ENCODE results near the gene WBP2.
"Not testable (repeated sequence)": the region's sequence is repeated elsewhere in the genome, so short reads cannot be mapped to it uniquely, and the experiment has no call there.

WBP2 gene

DNA sequence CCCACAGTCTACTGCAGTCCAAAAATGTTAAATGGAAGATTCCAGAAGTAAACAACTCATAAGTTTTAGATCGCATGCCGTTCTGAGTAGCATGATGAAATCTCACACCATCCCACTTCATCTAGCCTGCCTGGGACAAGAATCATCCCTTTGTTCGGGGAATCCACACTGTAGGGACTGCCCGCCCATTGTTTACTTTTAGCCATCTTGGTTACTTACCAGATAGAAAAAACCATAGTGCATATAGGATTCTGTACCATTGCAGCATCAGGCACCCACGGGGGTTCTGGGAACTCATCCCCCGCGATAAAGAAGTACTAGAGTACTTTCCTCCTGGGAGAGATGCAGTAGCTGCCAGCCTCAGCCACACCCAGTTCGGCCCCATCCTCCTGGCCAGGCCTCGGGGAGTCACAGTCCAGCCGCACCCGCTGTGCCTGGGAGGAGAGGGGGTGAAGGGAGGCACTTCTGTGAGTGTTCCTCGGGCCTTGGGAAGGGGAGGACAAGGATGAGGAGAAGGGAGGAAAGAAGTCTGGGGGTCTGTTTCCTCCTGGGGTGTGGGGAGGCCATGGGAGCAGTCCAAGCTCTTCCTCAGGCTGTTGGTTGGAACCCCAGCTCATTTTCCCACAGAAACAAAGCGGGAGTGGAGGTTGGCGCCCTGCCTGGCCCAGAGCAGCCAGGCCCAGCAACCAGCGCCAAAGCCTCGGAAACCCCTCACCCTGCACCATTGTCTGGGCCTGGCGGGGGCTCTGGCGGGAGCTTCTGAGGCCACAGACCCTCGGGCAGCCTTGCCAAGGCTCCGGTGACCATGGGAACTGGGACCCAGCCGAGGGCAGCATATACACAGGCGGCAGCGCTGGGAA lies 14.4 kb upstream of the WBP2 start:
- TF ChIP-seq, protein P1, sequence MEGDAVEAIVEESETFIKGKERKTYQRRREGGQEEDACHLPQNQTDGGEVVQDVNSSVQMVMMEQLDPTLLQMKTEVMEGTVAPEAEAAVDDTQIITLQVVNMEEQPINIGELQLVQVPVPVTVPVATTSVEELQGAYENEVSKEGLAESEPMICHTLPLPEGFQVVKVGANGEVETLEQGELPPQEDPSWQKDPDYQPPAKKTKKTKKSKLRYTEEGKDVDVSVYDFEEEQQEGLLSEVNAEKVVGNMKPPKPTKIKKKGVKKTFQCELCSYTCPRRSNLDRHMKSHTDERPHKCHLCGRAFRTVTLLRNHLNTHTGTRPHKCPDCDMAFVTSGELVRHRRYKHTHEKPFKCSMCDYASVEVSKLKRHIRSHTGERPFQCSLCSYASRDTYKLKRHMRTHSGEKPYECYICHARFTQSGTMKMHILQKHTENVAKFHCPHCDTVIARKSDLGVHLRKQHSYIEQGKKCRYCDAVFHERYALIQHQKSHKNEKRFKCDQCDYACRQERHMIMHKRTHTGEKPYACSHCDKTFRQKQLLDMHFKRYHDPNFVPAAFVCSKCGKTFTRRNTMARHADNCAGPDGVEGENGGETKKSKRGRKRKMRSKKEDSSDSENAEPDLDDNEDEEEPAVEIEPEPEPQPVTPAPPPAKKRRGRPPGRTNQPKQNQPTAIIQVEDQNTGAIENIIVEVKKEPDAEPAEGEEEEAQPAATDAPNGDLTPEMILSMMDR (IDR thresholded peaks at IDR 0.05; ENCODE audit: low read depth, low read length): no peak
- peak overlapping the region; percentile 51 for H3K4me3 ChIP-seq (ENCODE audit: low read depth, low read length)

DNA sequence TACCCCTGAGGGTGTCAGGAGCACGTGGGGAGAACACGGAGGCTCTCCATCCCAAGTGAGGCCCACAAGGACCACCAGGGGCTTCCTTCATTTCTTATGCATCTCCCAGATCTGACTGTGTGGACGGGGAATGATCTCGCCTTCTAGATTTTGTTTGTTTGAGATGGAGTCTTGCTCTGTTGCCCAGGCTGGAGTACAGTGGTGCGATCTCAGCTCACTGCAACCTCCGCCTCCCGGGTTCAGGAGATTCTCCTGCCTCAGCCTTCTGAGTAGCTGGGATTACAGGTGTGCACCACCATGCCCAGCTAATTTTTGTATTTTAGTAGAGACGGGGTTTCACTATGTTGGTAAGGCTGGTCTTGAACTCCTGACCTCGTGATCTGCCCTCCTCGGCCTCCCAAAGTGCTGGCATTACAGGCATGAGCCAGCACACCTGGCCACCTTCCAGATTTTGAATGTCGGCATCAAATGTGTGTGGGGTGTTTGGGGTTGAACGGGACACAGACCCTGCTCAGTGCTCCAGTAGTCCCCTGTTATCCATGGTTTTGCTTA lies 13.7 kb upstream of the WBP2 start:
- peak overlapping the region; percentile 51 for H3K4me3 ChIP-seq (ENCODE audit: low read depth, low read length)

DNA sequence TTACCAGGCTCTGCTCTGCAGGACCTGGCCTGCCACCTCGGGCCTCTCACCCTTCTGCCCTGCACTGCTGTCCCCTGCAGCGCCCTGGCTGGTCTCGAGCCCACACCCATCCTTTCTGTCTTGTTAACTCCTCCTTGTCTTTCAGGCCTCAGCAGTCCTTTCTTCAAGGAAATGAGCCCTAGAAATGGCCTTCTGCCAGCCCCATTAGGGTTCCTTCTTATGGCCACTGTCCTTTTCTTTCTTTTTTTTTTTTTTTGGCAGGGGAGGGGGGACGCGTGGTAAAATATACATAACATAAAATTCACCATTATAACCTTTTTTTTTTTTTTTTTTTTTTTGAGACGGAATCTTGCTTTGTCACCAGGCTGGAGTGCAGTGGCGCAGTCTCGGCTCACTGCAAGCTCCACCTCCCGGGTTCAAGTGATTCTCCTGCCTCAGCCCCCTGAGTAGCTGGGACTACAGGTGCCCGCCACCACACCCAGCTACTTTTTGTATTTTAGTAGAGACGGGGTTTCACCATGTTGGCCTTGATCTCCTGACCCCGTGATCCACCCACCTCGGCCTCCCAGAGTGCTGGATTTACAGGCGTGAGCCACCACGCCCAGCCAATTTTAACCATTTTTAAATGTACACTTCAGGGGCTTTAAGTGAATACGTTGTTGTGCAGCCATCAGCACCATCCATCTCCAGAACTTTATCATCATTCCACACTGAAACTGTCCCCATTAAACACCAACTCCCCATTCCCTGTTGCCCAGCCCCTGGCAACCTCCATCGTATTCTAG lies 10.5 kb upstream of the WBP2 start:
- not testable (repeated sequence) for H3K4me3 ChIP-seq (ENCODE audit: low read depth, low read length)

DNA sequence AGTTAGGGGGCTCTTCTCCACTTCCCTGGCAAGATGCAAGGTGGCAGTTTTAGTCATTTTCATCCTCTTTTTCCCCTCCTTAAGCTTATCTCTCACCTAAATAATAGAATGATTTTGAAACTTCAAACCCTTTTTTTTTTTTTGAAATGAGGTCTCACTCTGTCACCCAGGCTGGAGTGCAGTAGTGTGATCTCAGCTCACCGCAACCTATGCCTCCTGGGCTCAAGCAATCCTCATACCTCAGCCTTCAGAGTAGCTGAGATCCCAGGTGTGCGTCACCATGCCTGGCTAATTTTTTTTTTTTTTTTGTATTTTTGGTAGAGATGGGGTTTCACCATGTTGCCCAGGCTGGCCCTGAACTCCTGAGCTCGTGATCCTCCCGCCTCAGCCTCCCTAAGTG lies 9.8 kb upstream of the WBP2 start:
- not testable (repeated sequence) for H3K4me3 ChIP-seq (ENCODE audit: low read depth, low read length)

DNA sequence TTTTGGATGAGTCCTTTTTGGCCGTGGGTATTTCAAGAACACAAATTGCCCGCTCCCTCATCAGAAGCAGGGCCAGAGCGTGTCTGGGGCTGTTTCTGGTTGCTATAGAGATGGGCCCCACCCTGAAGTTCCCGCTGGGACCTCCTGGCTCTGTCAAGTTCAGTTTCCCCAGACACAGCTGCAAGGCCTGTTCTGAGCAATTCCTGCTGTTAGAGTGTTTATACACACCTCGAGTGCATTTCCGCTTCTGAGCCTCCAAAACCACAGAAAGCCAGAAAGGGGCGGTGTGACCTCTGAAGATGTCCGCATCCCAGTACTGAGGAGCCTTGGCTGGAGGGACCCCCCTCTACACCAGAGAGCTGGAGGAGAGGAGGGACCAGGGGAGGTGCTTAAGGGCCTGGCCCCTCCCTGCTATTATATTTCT lies 9.3 kb upstream of the WBP2 start:
- TF ChIP-seq, protein P1 (IDR thresholded peaks at IDR 0.05; ENCODE audit: low read depth, low read length): no peak
- H3K4me3 ChIP-seq (ENCODE audit: low read depth, low read length): no peak overlapping the region

DNA sequence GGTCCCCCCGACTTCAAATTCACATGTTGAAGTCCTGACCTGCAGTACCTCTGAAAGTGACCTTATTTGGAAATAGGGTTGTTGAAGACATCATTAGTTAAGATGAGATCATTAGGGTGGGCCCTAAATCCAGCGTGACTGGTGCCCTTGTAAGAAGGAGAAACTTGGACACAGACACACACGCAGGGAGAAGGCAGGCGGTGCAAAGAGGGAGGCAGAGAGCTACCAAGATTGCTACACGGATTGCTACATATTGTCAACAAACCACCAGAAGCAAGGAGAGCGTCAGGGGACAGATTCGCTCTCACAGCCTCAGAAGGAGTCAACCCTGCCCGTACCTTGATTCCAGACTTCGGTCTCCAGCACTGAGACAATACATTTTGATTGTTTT lies 6.8 kb upstream of the WBP2 start:
- TF ChIP-seq, protein P1 (IDR thresholded peaks at IDR 0.05; ENCODE audit: low read depth, low read length): no peak
- H3K4me3 ChIP-seq (ENCODE audit: low read depth, low read length): no peak overlapping the region

DNA sequence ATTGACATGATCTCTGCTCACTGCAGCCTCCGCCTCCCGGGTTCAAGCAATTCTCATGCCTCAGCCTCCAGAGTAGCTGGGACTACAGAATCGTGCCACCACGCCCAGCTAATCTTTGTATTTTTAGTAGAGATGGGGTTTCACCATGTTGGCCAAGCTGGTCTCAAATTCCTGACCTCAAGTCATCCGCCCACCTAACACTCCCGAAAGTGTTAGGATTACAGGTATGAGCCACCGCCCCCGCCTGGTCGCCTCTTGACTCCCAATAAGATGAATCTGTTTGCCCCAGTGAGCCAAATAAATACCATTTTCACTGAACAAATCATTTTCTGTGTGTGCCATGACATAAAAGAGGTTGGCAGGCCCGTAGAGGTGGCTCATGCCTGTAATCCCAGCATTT lies 4.2 kb upstream of the WBP2 start:
- not testable (repeated sequence) for H3K4me3 ChIP-seq (ENCODE audit: low read depth, low read length)

DNA sequence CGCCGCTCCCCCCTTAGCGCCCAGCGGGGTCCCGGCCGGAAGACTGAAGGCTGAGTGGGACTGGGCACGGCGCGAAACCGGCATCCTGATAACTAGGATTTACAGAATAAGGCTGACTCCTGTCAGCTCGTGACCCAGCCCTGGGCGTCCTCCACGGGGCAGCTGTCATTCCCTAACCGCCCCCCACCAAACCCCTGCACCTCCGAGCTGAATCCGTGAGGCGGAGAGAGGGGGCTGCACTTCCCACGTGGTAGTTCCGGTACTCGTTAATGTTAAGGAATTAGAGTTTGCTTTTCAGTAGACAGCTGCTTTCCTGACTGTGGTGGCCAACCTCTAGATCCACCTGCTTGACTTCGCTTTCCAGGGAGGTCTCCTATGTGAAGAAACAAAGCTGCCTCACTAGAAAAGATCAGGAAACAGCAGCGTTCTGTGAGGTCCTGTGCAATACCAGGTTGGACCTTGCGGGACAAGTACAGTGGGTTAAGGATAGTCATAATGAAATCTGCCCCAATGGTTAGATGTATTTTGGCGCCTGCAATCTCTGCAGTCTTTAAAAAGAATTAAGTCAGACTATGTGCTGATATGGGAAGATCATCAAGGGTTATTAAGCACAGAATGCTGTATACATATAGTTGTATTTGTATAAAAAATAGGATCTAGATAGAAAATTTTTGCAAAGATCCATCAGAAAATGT lies 1.1 kb upstream of the WBP2 start:
- TF ChIP-seq, protein P1 (IDR thresholded peaks at IDR 0.05; ENCODE audit: low read depth, low read length): peak; percentile 44
- peak overlapping the region; percentile 83 for H3K4me3 ChIP-seq (ENCODE audit: low read depth, low read length)

DNA sequence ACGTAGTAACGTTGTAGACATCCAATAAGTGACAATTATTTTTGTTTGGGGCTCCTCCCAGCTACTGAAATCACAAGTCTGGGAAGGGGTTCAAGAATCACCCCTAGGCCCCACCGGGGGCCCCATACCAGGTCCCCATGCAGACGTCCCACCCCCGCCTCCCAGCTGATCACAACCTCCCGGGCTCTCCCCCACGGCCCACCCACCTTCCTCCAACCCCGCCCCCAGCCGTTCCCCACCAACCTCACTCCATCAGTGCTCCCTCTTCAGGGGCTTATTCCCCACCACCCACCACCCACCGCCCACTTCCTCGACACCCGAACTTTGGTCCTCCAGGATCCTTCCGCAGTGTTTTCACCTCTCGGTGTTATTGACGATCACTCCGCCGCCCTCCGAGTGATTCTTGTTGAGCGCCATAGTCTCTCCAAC lies 240 bp downstream of the WBP2 start:
- peak overlapping the region; percentile 83 for H3K4me3 ChIP-seq (ENCODE audit: low read depth, low read length)
- TF ChIP-seq, protein P1 (IDR thresholded peaks at IDR 0.05; ENCODE audit: low read depth, low read length): no peak

Measured in WI38 (cell line).